PFSK-1 (cell line): ENCODE results near the gene CAP1.

Experiments used
- FOXP2 ChIP-seq: optimal IDR thresholded peaks from 2 replicates; pipeline ENCODE3; 2011; ENCODE audit warnings: borderline replicate concordance, control low read depth, inconsistent platforms; ENCODE audit not compliant: insufficient read depth; ENCODE audit errors: extremely low read length, extremely low read depth
- POLR2AphosphoS5 ChIP-seq: IDR thresholded peaks from 2 replicates; pipeline ENCODE4 v1.6.1; 2012; ENCODE audit warnings: low read depth, mild to moderate bottlenecking, control low read depth, low read length, moderate library complexity
- REST ChIP-seq, 2 experiments: IDR thresholded peaks; 2 replicates each; pipeline versions ENCODE4 v1.6.1 to v1.8.0; 2011 to 2012; ENCODE audit warnings: low read depth in 2 of 2, low read length in 2 of 2, control low read depth in 1 of 2, inconsistent platforms in 1 of 2, mild to moderate bottlenecking in 1 of 2, moderate library complexity in 1 of 2; ENCODE audit not compliant: insufficient read depth in 1 of 2
- SIN3A ChIP-seq: IDR thresholded peaks from 2 replicates; pipeline ENCODE4 v1.6.1; 2012; ENCODE audit warnings: mild to moderate bottlenecking, low read length, moderate library complexity, borderline replicate concordance; ENCODE audit not compliant: insufficient read depth
- TAF1 ChIP-seq: IDR thresholded peaks from 2 replicates; pipeline ENCODE4 v1.6.1; 2012; ENCODE audit warnings: low read length, control low read depth, borderline replicate concordance; ENCODE audit not compliant: insufficient read depth

The CAP1 gene

GRCh38 chr1:40114400-40114799 lies 73.9 kb downstream of the CAP1 start:
- TF ChIP-seq REST (IDR thresholded peaks at IDR 0.05; ENCODE audit: insufficient read depth in 1 of 2, low read depth in 2 of 2, low read length in 2 of 2) (no peak), POLR2AphosphoS5 (no peak), FOXP2 (no peak)

DNA sequence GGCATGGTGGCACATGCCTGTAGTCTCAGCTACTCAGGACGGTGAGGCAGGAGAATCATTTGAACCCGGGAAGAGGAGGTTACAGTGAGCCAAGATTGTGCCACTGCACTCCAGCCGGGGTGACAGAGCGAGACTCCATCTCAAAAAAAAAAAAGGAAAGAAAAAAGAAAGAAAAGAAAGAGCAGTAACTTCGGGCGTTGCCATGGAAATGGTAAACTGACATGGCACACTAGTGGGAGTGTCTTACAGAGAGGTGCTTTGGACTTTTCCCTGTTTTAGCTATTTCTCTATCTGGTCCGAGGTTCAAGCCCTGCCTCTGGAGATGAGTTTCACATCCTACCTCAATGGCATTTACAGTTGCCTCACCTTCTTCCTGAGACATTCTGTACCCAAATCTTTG lies 79.6 kb downstream of the CAP1 start:
- no peak for TF ChIP-seq TAF1
- TF ChIP-seq SIN3A, result no peak
- TF ChIP-seq FOXP2, result no peak
- TF ChIP-seq REST (IDR thresholded peaks at IDR 0.05; ENCODE audit: insufficient read depth in 1 of 2, low read depth in 2 of 2, low read length in 2 of 2), result no peak
- TF ChIP-seq POLR2AphosphoS5, result no peak
